Measurements from ENCODE around the gene EPGN. TPM values are rescaled to one million over a fixed set of nuclear protein-coding genes. Genes with fewer than 3 reads are reported as not detected.

EPGN gene
- polyA plus RNA-seq, 2 of the 4 experiments (the other 2 are of a cell fraction) = not detected

GRCh38 chr4:74344031-74344430 is 35.8 kb downstream of the EPGN start (continued):
- TF ChIP-seq ELK1 (IDR thresholded peaks at IDR 0.05; ENCODE audit: low read depth, low read length) = no peak

- CTCF ChIA-PET = interaction anchor here (1.8 kb wide), 1 partner anchor 33 kb away, joined by 4 read pairs; no protein-coding TSS in a partner anchor
- FAIRE-seq (no peak), DNase-seq (ENCODE audit: low read depth in 1 of 2, low spot score in 1 of 2) (no peak), ATAC-seq (no peak)
- POLR2A ChIA-PET = no interaction called here
- no peak overlapping the region for H3K27ac ChIP-seq
- H3K4me3 ChIP-seq = no peak overlapping the region
- WGBS (ENCODE audit: missing lambda C conversion rate) = 95% methylated on average over 4 of the region's 4 CpGs
- no peak overlapping the region for H3K4me2 ChIP-seq
- TF ChIP-seq TP53 (CRISPR knock-in tag; IDR thresholded peaks at IDR 0.05) = no peak
- no peaks in the 10 kb centered on the region for H3K9me3 ChIP-seq
- peaks cover 1% of the 10 kb centered on the region; the same call in 2 of the 3 replicates for H3K4me1 ChIP-seq
Observed at GRCh38 chr4:74353858-74354257, 45.6 kb downstream of the EPGN start.

GRCh38 chr4:74357965-74358364 is 49.7 kb downstream of the EPGN start:
- no peak for ATAC-seq
- H3K27ac ChIP-seq = no peak overlapping the region
- POLR2A ChIA-PET = no interaction called here
- H3K9me3 ChIP-seq = no peaks in the 10 kb centered on the region
- CTCF ChIA-PET = interaction anchor here (1.5 kb wide), 1 partner anchor 14 kb away, joined by 6 read pairs; no protein-coding TSS in a partner anchor
- peaks cover 25% of the 10 kb centered on the region; the same call in 2 of the 3 replicates for H3K4me1 ChIP-seq
- no peak overlapping the region for H3K4me2 ChIP-seq
- no peak overlapping the region for H3K4me3 ChIP-seq
- TF ChIP-seq JUN (IDR thresholded peaks at IDR 0.05) = no peak
- no peak for TF ChIP-seq CTCF (IDR thresholded peaks at IDR 0.05)
- TF ChIP-seq CHD2 (IDR thresholded peaks at IDR 0.05; ENCODE audit: low read length, partially characterized antibody) = no peak
- TF ChIP-seq EP300 (IDR thresholded peaks at IDR 0.05) = no peak
- no peak for TF ChIP-seq CHD4 (IDR thresholded peaks at IDR 0.05; ENCODE audit: borderline replicate concordance)
- no peak for TF ChIP-seq HOXB13 (CRISPR knock-in tag; IDR thresholded peaks at IDR 0.05; ENCODE audit: low read depth)
- no peak for TF ChIP-seq KDM1A (IDR thresholded peaks at IDR 0.05; ENCODE audit: low read depth)
- TF ChIP-seq FOSL2 (IDR thresholded peaks at IDR 0.05) = no peak
- TF ChIP-seq FOSL2 (CRISPR knock-in tag; IDR thresholded peaks at IDR 0.05) = no peak
- no peak for TF ChIP-seq RNF2 (IDR thresholded peaks at IDR 0.05; ENCODE audit: borderline replicate concordance, low read depth)
- no peak for TF ChIP-seq NPAS2 (CRISPR knock-in tag; IDR thresholded peaks at IDR 0.05; ENCODE audit: borderline replicate concordance)
- TF ChIP-seq ELK1 (IDR thresholded peaks at IDR 0.05; ENCODE audit: low read depth, low read length) = no peak
- TF ChIP-seq FOXS1 (CRISPR knock-in tag; IDR thresholded peaks at IDR 0.05) = no peak
- no peak for TF ChIP-seq PHF8 (IDR thresholded peaks at IDR 0.05; ENCODE audit: borderline replicate concordance, low read depth)
- TF ChIP-seq ZC3H11A (IDR thresholded peaks at IDR 0.05) = no peak
- TF ChIP-seq RARB (CRISPR knock-in tag; IDR thresholded peaks at IDR 0.05) = no peak
- TF ChIP-seq EHF (CRISPR knock-in tag; IDR thresholded peaks at IDR 0.05) = no peak
- no peak for TF ChIP-seq ATOH8 (CRISPR knock-in tag; IDR thresholded peaks at IDR 0.05; ENCODE audit: low read depth)
- TF ChIP-seq REST (IDR thresholded peaks at IDR 0.05) = no peak
- TF ChIP-seq HDAC2 (IDR thresholded peaks at IDR 0.05) = no peak
- no peak for TF ChIP-seq POLR2A (IDR thresholded peaks at IDR 0.05; ENCODE audit: low read length)
- no peak for DNase-seq (ENCODE audit: low read depth in 1 of 2, low spot score in 1 of 2)
- 78% methylated on average over 1 of the region's 1 CpG for WGBS (ENCODE audit: missing lambda C conversion rate)
- no peak for FAIRE-seq
